K562 (cell line): ENCODE results near the gene NRF1. TPM values are rescaled to one million over a fixed set of nuclear protein-coding genes. Genes with fewer than 3 reads are reported as not detected.

Experiments used
- ETS1 ChIP-seq: conservative IDR thresholded peaks from 2 replicates; pipeline ENCODE4 v1.6.1; 2011; ENCODE audit warnings: low read depth, mild to moderate bottlenecking, low read length; ENCODE audit not compliant: control insufficient read depth
- FOSL1 ChIP-seq: fragments of 200-800 bp; sonication (Bioruptor generic); conservative IDR thresholded peaks from 2 replicates; pipeline ENCODE4 v1.6.1; 2016; ENCODE audit warnings: missing genetic modification characterization, missing compliant biosample characterization
- GMEB1 ChIP-seq: fragments of 250-450 bp; sonication (Bioruptor Pico); IDR thresholded peaks from 2 replicates; pipeline ENCODE4 v1.4.0; 2020; ENCODE audit warnings: mild to moderate bottlenecking
- KLF10 ChIP-seq: fragments of 250-450 bp; sonication (Bioruptor Pico); IDR thresholded peaks from 2 replicates; pipeline ENCODE4 v1.6.1; 2021; ENCODE audit warnings: matching md5 sums
- MAFG ChIP-seq: fragments of 450-650 bp; conservative IDR thresholded peaks from 2 replicates; pipeline ENCODE4 v1.6.1; 2016; ENCODE audit warnings: missing genetic modification characterization, missing compliant biosample characterization
- MNT ChIP-seq, 2 experiments: fragments of 450-650 bp; conservative IDR thresholded peaks; 2 replicates each; pipeline ENCODE4 v1.6.1; 2017; ENCODE audit warnings: mild to moderate bottlenecking in 2 of 2, moderate library complexity in 2 of 2
- NR0B1 ChIP-seq: fragments of 450-650 bp; IDR thresholded peaks from one replicate; pipeline ENCODE4 v1.6.1; 2018; ENCODE audit warnings: mild to moderate bottlenecking, moderate library complexity; ENCODE audit not compliant: partially characterized antibody
- PATZ1 ChIP-seq: fragments of 250-450 bp; sonication (Bioruptor Pico); IDR thresholded peaks from 2 replicates; pipeline ENCODE4 v1.5.0; 2020; ENCODE audit warnings: mild to moderate bottlenecking, borderline replicate concordance
- PML ChIP-seq: IDR thresholded peaks from 2 replicates; pipeline ENCODE4 v1.6.1; 2012; ENCODE audit warnings: low read length, inconsistent platforms
- PURB ChIP-seq: sonication (generic); formaldehyde crosslinking; IDR thresholded peaks from 2 replicates; pipeline ENCODE4 v1.9.0; 2021; ENCODE audit warnings: low read depth, mild to moderate bottlenecking, missing genetic modification reagents
- RCOR1 ChIP-seq, 2 experiments: IDR thresholded peaks; 2 replicates each; pipeline ENCODE4 v1.6.1; 2012; ENCODE audit warnings: low read depth in 2 of 2, low read length in 2 of 2, borderline replicate concordance in 1 of 2, improper control_type of control experiment in 1 of 2
- SIX5 ChIP-seq, 2 experiments: IDR thresholded peaks; 2 replicates each; pipeline ENCODE4 v1.6.1; 2011; ENCODE audit warnings: low read length in 2 of 2, borderline replicate concordance in 1 of 2, low read depth in 1 of 2, mild to moderate bottlenecking in 1 of 2, moderate library complexity in 1 of 2; ENCODE audit not compliant: insufficient read depth in 1 of 2
- SMAD1 ChIP-seq: fragments of 150-350 bp; IDR thresholded peaks from 2 replicates; pipeline ENCODE4 v1.6.1; 2014; ENCODE audit warnings: low read length, low read depth; ENCODE audit not compliant: partially characterized antibody
- STAT5B ChIP-seq: fragments of 250-450 bp; sonication (Bioruptor Pico); IDR thresholded peaks from 2 replicates; pipeline ENCODE4 v1.8.0; 2021; ENCODE audit warnings: mild to moderate bottlenecking, inconsistent platforms
- TCF15 ChIP-seq: fragments of 250-450 bp; sonication (Bioruptor Pico); IDR thresholded peaks from 2 replicates; pipeline ENCODE4 v1.8.0; 2022; ENCODE audit warnings: moderate library complexity, mild to moderate bottlenecking, inconsistent platforms
- ZNF197 ChIP-seq: fragments of 200-800 bp; sonication (Bioruptor generic); IDR thresholded peaks from 2 replicates; pipeline ENCODE4 v1.6.1; 2016; ENCODE audit warnings: low read depth, missing genetic modification characterization, missing compliant biosample characterization
- polyA plus RNA-seq, 8 experiments: library from polyadenylated mRNA; depleted of rRNA in 4 of 8; stranded (reverse) in 5 of 8; unstranded in 3 of 8; fragments of >200 nt; fragmentation: Nextera tagmentation in 2 of 8; fragmentation: Illumina TruSeq in 1 of 8; extraction: Ambion mirVana in 2 of 8; extraction: Trizol in 1 of 8; gene quantifications; 2 replicates each; pipeline versions ENCODE4 v1.2.1 to v1.2.3, GENCODE V29; 2011 to 2014; ENCODE audit warnings: inconsistent platforms in 1 of 8, missing spikeins in 1 of 8
- total RNA-seq, 7 experiments: library from RNA; depleted of rRNA in 6 of 7; stranded (reverse); fragments of >200 nt in 6 of 7; fragmentation: Illumina TruSeq in 2 of 7; extraction: Trizol in 2 of 7; gene quantifications; 2 replicates each; pipeline versions ENCODE4 v1.2.1 to v1.2.3, GENCODE V29; 2011 to 2021; ENCODE audit warnings: low replicate concordance in 1 of 7

The NRF1 gene
- total and polyA plus RNA-seq, 9 of the 15 experiments (the other 6 are each of a cell fraction or from before 2014, with no cell fraction given), result 8.6 to 28.8 (median 20.3) TPM

GRCh38 chr7:129698516-129699418 lies 87.2 kb downstream of the NRF1 start (continued):
- no peak for TF ChIP-seq NR0B1
- TF ChIP-seq STAT5B (CRISPR knock-in tag), result no peak
- no peak for TF ChIP-seq GMEB1
- no peak for TF ChIP-seq PML
- no peak for TF ChIP-seq MAFG (tag)
- TF ChIP-seq ZNF197 (CRISPR knock-in tag), result no peak
- 0 out of 4 replicates have a peak, but pooled peaks of 1 of the 2 experiments have one; percentile 55 for TF ChIP-seq RCOR1 (IDR thresholded peaks at IDR 0.05; ENCODE audit: borderline replicate concordance in 1 of 2, low read depth in 2 of 2, low read length in 2 of 2)
- TF ChIP-seq SIX5 (IDR thresholded peaks at IDR 0.05; ENCODE audit: borderline replicate concordance in 1 of 2, insufficient read depth in 1 of 2, low read depth in 1 of 2, low read length in 2 of 2), result no peak
- 0 out of 2 replicates have a peak, but pooled peaks have one; percentile 35 for TF ChIP-seq FOSL1 (tag)
- no peak for TF ChIP-seq ETS1
- TF ChIP-seq MNT (conservative IDR thresholded peaks at IDR 0.05), result no peak
- TF ChIP-seq SMAD1, result no peak
- 0 out of 2 replicates have a peak, but pooled peaks have one; percentile 35 for TF ChIP-seq PATZ1 (CRISPR knock-in tag)
- TF ChIP-seq TCF15, result no peak
- no peak for TF ChIP-seq KLF10
- TF ChIP-seq PURB, result no peak
